Liver (tissue), 9 donors: Measurements from ENCODE around the gene DCXR. TPM values are rescaled to one million over a fixed set of nuclear protein-coding genes. Genes with fewer than 3 reads are reported as not detected.
"Not testable (repeated sequence)": the region's sequence is repeated elsewhere in the genome, so short reads cannot be mapped to it uniquely, and the experiment has no call there.

Experiments
- DNase-seq: peaks from one replicate; pipeline ENCODE4 v3.0.0-alpha.2; 2017; ENCODE audit warnings: low spot score
- H3K27ac ChIP-seq, 2 donors: one replicate each; pipeline ENCODE4 v1.7.0; 2013; ENCODE audit warnings: inconsistent platforms in 2 of 2, low read length in 2 of 2, control low read depth in 1 of 2, low read depth in 1 of 2, mild to moderate bottlenecking in 1 of 2
- H3K27me3 ChIP-seq, 4 donors: one replicate each; pipeline versions ENCODE4 v1.6.1 to v1.7.0; 2013; ENCODE audit warnings: low read length in 3 of 4, inconsistent platforms in 1 of 4, mild to moderate bottlenecking in 1 of 4, moderate library complexity in 1 of 4; ENCODE audit not compliant: control insufficient read depth in 4 of 4, insufficient read depth in 4 of 4
- H3K36me3 ChIP-seq, 4 donors: one replicate each; pipeline versions ENCODE4 v1.6.1 to v1.7.0; 2013; ENCODE audit warnings: low read length in 3 of 4, mild to moderate bottlenecking in 3 of 4, low read depth in 1 of 4, moderate library complexity in 1 of 4; ENCODE audit not compliant: control insufficient read depth in 4 of 4, insufficient read depth in 3 of 4
- H3K4me1 ChIP-seq, 4 donors: one replicate each; pipeline versions ENCODE4 v1.6.1 to v1.7.0; 2013; ENCODE audit warnings: low read length in 3 of 4, mild to moderate bottlenecking in 3 of 4, moderate library complexity in 1 of 4; ENCODE audit not compliant: control insufficient read depth in 4 of 4, insufficient read depth in 4 of 4
- H3K4me3 ChIP-seq, 3 donors: one replicate each; pipeline versions ENCODE4 v1.6.1 to v1.7.0; 2013; ENCODE audit warnings: low read length in 3 of 3, control low read depth in 1 of 3, low read depth in 1 of 3, mild to moderate bottlenecking in 1 of 3
- H3K9ac ChIP-seq, 2 donors: one replicate each; pipeline ENCODE4 v1.7.0; 2013; ENCODE audit warnings: low read length in 2 of 2, mild to moderate bottlenecking in 2 of 2, moderate library complexity in 2 of 2, control low read depth in 1 of 2, low read depth in 1 of 2
- H3K9me3 ChIP-seq, 4 donors: one replicate each; pipeline versions ENCODE4 v1.6.1 to v1.7.0; 2013; ENCODE audit warnings: low read length in 3 of 4; ENCODE audit not compliant: control insufficient read depth in 4 of 4
- ATF3 ChIP-seq: IDR thresholded peaks from 2 replicates; pipeline ENCODE4 v1.6.1; 2016; ENCODE audit warnings: antibody characterized with exemption
- CTCF ChIP-seq: fragments of 150-350 bp; IDR thresholded peaks from 2 replicates; pipeline ENCODE4 v1.5.1; 2017; ENCODE audit warnings: improper control_type of control experiment, low read depth, low read length; ENCODE audit not compliant: missing input control
- EGR1 ChIP-seq, 2 donors: IDR thresholded peaks; 2 replicates each; pipeline ENCODE4 v1.6.1; 2016 to 2018; ENCODE audit warnings: antibody characterized with exemption in 2 of 2, low read depth in 2 of 2
- FOXA1 ChIP-seq: IDR thresholded peaks from 2 replicates; pipeline ENCODE4 v1.6.1; 2016; ENCODE audit warnings: antibody characterized with exemption
- FOXA2 ChIP-seq: IDR thresholded peaks from 2 replicates; pipeline ENCODE4 v1.6.1; 2016; ENCODE audit warnings: antibody characterized with exemption
- GABPA ChIP-seq, 2 donors: IDR thresholded peaks in 1 of 2; conservative IDR thresholded peaks in 1 of 2; 2 replicates each; pipeline ENCODE4 v1.6.1; 2016; ENCODE audit warnings: antibody characterized with exemption in 2 of 2, mild to moderate bottlenecking in 1 of 2, moderate library complexity in 1 of 2
- HNF4A ChIP-seq, 2 donors: conservative IDR thresholded peaks; 2 replicates each; pipeline ENCODE4 v1.6.1; 2016; ENCODE audit warnings: antibody characterized with exemption in 2 of 2, mild to moderate bottlenecking in 2 of 2
- HNF4G ChIP-seq: IDR thresholded peaks from 2 replicates; pipeline ENCODE4 v1.6.1; 2016; ENCODE audit warnings: antibody characterized with exemption
- JUND ChIP-seq, 2 donors: IDR thresholded peaks; 2 replicates each; pipeline ENCODE4 v1.6.1; 2016; ENCODE audit warnings: antibody characterized with exemption in 2 of 2
- MAX ChIP-seq: IDR thresholded peaks from 2 replicates; pipeline ENCODE4 v1.6.1; 2016; ENCODE audit warnings: antibody characterized with exemption
- NR2F2 ChIP-seq: IDR thresholded peaks from 2 replicates; pipeline ENCODE4 v1.6.1; 2016; ENCODE audit warnings: antibody characterized with exemption
- RAD21 ChIP-seq, 2 donors: IDR thresholded peaks; 2 replicates each; pipeline ENCODE4 v1.6.1; 2016; ENCODE audit warnings: antibody characterized with exemption in 2 of 2, mild to moderate bottlenecking in 2 of 2
- REST ChIP-seq: IDR thresholded peaks from 2 replicates; pipeline ENCODE4 v1.6.1; 2016; ENCODE audit warnings: antibody characterized with exemption, mild to moderate bottlenecking
- RXRA ChIP-seq, 2 donors: IDR thresholded peaks; 2 replicates each; pipeline ENCODE4 v1.6.1; 2017 to 2018; ENCODE audit warnings: antibody characterized with exemption in 2 of 2, mild to moderate bottlenecking in 1 of 2
- SP1 ChIP-seq: IDR thresholded peaks from 2 replicates; pipeline ENCODE4 v1.6.1; 2018; ENCODE audit warnings: antibody characterized with exemption, mild to moderate bottlenecking
- TAF1 ChIP-seq: conservative IDR thresholded peaks from 2 replicates; pipeline ENCODE4 v1.6.1; 2016; ENCODE audit warnings: antibody characterized with exemption, mild to moderate bottlenecking
- YY1 ChIP-seq: IDR thresholded peaks from 2 replicates; pipeline ENCODE4 v1.6.1; 2016; ENCODE audit warnings: antibody characterized with exemption, mild to moderate bottlenecking
- ZBTB33 ChIP-seq: IDR thresholded peaks from 2 replicates; pipeline ENCODE4 v1.6.1; 2016; ENCODE audit warnings: antibody characterized with exemption
- WGBS: extraction: QIAGEN DNeasy Blood & Tissue Kit; methylation state at CpG from one replicate; pipeline ENCODE4 v1.1.7; 2013; 5-methylcytosine and 5-hydroxymethylcytosine counted together
- polyA plus RNA-seq, 2 donors: library from polyadenylated mRNA; stranded (reverse) in 1 of 2; unstranded in 1 of 2; fragments of 200-250 nt in 1 of 2; fragments of >200 nt in 1 of 2; fragmentation: Nextera tagmentation in 1 of 2; extraction: Ambion mirVana in 1 of 2; gene quantifications; one replicate each; pipeline versions ENCODE4 v1.2.1 to v1.2.3, GENCODE V29; 2013 to 2015
- total RNA-seq, 2 donors: library from RNA; depleted of rRNA; stranded (reverse); fragments of >200 nt; gene quantifications; one replicate each; pipeline ENCODE4 v1.2.3, GENCODE V29; 2014
- donor health status: healthy.
- donor health status: healthy.
- donor health status: healthy.
- donor health status: healthy.
- donor health status: healthy.

The DCXR gene
- total and polyA plus RNA-seq, 4 donors = 58.6 to 1,190 (median 585) TPM

DNA sequence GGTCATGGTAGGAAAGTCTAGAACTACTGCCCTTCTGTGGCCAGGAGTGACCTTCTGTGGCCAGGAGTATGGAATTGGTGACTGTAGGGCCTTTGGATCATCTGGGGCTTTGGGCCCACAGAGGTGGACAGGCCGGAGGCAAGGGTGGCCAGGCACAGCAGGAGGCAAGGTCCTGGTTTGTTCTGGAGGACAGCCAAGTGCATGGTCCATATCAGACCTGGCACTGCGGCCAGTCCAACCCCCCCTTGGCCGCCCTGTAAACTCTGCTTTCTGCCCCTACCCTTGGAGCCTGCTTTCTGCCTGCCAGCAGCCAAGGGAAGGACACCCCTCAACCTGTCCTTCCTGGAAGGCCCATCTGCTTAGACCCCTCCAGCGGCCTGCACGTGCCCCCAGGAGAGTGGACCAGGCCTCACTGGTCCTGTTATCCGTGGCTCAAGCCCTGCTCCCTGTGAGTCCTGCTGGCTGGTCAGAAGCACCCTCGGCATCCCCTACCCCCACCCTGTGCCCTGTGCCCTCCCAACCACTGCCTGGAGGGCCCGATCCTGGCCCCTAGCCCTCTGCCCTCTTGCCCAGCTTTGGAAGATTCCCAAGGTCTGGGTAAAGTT, 2.3 kb upstream of the DCXR start:
- no peaks in the 10 kb centered on the region for H3K9me3 ChIP-seq
- WGBS = 43% methylated on average over 8 of the region's 8 CpGs
- no peak overlapping the region for H3K4me3 ChIP-seq
- H3K4me1 ChIP-seq = peaks cover 16 to 56% (median 37%) of the 10 kb centered on the region in 4 donors
- peak overlapping the region; percentile 78 to 84 for H3K27ac ChIP-seq
- no peak overlapping the region for H3K9ac ChIP-seq
- peak; percentile 85 for TF ChIP-seq HNF4G
- TF ChIP-seq FOXA2 = peak; percentile 57
- TF ChIP-seq FOXA1 = peak; percentile 85
- TF ChIP-seq YY1 = peak; percentile 82
- TF ChIP-seq SP1 = peak; percentile 96
- TF ChIP-seq ATF3 = peak; percentile 72
- peak; percentile 78 for TF ChIP-seq REST
- TF ChIP-seq TAF1 = no peak
- peak; percentile 96 to 99 for TF ChIP-seq JUND (IDR thresholded peaks at IDR 0.05)
- peak in 1 of 2 donors; percentile 66 for TF ChIP-seq GABPA (IDR thresholded peaks at IDR 0.05 in 1 of 2, conservative IDR thresholded peaks at IDR 0.05 in 1 of 2)
- TF ChIP-seq ZBTB33 = peak; percentile 82
- peak; percentile 90 for TF ChIP-seq MAX
- TF ChIP-seq NR2F2 = no peak
- peak in 1 of 2 donors; percentile 94 for TF ChIP-seq EGR1 (IDR thresholded peaks at IDR 0.05; ENCODE audit: low read depth in 2 of 2)
- no peak for TF ChIP-seq CTCF
- peak; percentile 1 to 22 for TF ChIP-seq RAD21 (IDR thresholded peaks at IDR 0.05)
- TF ChIP-seq RXRA (IDR thresholded peaks at IDR 0.05) = peak; percentile 95 to 98
- peak; percentile 95 for TF ChIP-seq HNF4A (conservative IDR thresholded peaks at IDR 0.05)
- H3K27me3 ChIP-seq = no peaks in the 10 kb centered on the region
- DNase-seq = no peak
- H3K36me3 ChIP-seq = peaks cover 0 to 5% (median 1%) of the 10 kb centered on the region in 4 donors

GRCh38 chr17:82038796-82039409, 1.4 kb upstream of the DCXR start:
- not testable (repeated sequence) for H3K9ac ChIP-seq, H3K9me3 ChIP-seq, H3K36me3 ChIP-seq, H3K27me3 ChIP-seq, DNase-seq, H3K4me3 ChIP-seq
- peak overlapping the region; percentile 78 to 84 for H3K27ac ChIP-seq
- H3K4me1 ChIP-seq = peaks cover 16 to 58% (median 37%) of the 10 kb centered on the region in 4 donors
- WGBS = 88% methylated on average over 16 of the region's 16 CpGs
